ENCODE results near the gene IL2.

Gene IL2

DNA sequence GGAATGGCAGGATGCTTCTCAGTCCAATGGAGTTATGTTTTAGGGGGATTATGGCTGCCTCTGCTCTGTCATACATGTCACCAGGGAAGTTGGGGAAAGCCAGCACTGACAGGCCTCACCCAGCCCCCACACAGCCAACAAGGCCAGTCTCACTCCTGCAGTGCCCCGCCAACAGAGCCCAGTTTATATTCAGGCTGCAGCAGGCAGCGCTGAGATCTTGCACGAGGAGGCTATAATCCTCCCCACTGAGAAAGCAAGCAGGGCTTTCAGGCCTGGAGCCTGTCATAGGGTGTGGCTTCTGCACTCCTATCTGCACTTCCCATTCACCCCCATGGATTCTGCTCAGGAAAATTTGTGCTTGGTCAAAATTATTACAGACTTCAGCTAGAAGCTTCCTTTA, 52.7 kb downstream of the IL2 start:
- DNase-seq: no peak
- Histone ChIP-seq H3K27ac (ENCODE audit: insufficient read depth, low read length, poor library complexity, severe bottlenecking) (no peak overlapping the region), H3K4me3 (ENCODE audit: insufficient read depth, low read depth, low read length, poor library complexity, severe bottlenecking) (no peak overlapping the region), H3K36me3 (ENCODE audit: control insufficient read depth, insufficient read depth, low read length) (no peaks in the 10 kb centered on the region), H3K4me1 (ENCODE audit: control insufficient read depth, insufficient read depth, low read length, poor library complexity, severe bottlenecking) (no peaks in the 10 kb centered on the region), H3K9me3 (ENCODE audit: control insufficient read depth, low read length) (no peaks in the 10 kb centered on the region), H3K27me3 (replicated peaks; ENCODE audit: control insufficient read depth, insufficient read depth, low read length, poor library complexity, severe bottlenecking) (no peaks in the 10 kb centered on the region)

All from effector memory CD4-positive, alpha-beta T cell (primary cell).